Measurements from ENCODE around the gene ZBTB20.
"Not testable (repeated sequence)": the region's sequence is repeated elsewhere in the genome, so short reads cannot be mapped to it uniquely, and the experiment has no call there.

The ZBTB20 gene

DNA sequence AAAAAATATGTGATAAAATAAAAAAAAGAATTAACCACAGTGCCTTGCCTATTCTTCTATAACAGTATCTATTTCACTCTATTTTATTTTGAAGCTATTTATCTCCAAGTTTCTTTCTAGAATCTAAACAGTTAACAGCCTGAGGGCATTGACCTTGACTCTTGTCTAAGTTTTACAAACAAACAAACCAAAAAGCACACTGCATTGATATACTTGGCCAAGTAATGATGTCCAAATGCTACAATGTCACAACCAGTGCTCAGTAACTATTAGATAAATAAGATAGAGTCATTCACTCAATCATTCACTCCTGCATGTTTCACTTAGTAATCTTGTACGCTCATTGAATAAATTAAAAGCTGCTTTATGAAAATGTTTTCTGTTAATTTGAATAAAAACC lies 466.8 kb downstream of the ZBTB20 start:
- TF ChIP-seq, protein P1, sequence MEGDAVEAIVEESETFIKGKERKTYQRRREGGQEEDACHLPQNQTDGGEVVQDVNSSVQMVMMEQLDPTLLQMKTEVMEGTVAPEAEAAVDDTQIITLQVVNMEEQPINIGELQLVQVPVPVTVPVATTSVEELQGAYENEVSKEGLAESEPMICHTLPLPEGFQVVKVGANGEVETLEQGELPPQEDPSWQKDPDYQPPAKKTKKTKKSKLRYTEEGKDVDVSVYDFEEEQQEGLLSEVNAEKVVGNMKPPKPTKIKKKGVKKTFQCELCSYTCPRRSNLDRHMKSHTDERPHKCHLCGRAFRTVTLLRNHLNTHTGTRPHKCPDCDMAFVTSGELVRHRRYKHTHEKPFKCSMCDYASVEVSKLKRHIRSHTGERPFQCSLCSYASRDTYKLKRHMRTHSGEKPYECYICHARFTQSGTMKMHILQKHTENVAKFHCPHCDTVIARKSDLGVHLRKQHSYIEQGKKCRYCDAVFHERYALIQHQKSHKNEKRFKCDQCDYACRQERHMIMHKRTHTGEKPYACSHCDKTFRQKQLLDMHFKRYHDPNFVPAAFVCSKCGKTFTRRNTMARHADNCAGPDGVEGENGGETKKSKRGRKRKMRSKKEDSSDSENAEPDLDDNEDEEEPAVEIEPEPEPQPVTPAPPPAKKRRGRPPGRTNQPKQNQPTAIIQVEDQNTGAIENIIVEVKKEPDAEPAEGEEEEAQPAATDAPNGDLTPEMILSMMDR (IDR thresholded peaks at IDR 0.05; ENCODE audit: low read depth, low read length, poor library complexity, severe bottlenecking), result no peak
- no peak for TF ChIP-seq EZH2phosphoT487 (IDR thresholded peaks at IDR 0.05; ENCODE audit: borderline replicate concordance, low read length)
- no peak overlapping the region for H3K4me3 ChIP-seq (ENCODE audit: low read length)

DNA sequence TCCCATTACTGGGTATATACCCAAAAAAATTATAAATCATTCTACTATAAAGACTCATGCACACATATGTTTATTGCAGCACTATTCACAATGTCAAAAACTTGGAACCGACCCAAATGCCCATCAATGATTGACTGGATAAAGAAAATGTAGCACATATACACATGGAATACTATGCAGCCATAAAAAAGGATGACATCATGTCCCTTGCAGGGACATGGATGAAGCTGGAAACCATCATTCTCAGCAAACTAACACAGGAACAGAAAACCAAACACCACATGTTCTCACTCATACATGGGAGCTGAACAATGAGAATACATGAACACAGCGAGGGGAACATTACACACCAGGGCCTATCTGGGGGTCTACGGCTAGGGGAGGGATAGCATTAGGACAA lies 467.3 kb downstream of the ZBTB20 start:
- not testable (repeated sequence) for H3K9me2 ChIP-seq (replicated peaks; ENCODE audit: control insufficient read depth, low read length); H3K79me2 ChIP-seq (ENCODE audit: control insufficient read depth, low read length); H4K20me1 ChIP-seq (ENCODE audit: control insufficient read depth, insufficient read depth, low read depth, low read length); H3F3A ChIP-seq (ENCODE audit: control insufficient read depth, insufficient read depth); H3K27me3 ChIP-seq (ENCODE audit: control insufficient read depth, low read length); H3K9me3 ChIP-seq (ENCODE audit: control insufficient read depth, insufficient read depth, low read length); H3K36me3 ChIP-seq (ENCODE audit: control insufficient read depth, low read length); H3K4me1 ChIP-seq (ENCODE audit: control insufficient read depth, low read length); H3K27ac ChIP-seq (ENCODE audit: low read depth, low read length); H3K4me3 ChIP-seq (ENCODE audit: low read length); H3K4me2 ChIP-seq (ENCODE audit: low read length)

More for the DNA sequence above, 466.8 kb downstream of the ZBTB20 start:
- no peak overlapping the region for H3K27ac ChIP-seq (ENCODE audit: low read depth, low read length)
- no peaks in the 10 kb centered on the region for H3K27me3 ChIP-seq (ENCODE audit: control insufficient read depth, low read length)
- no peaks in the 10 kb centered on the region for H3K36me3 ChIP-seq (ENCODE audit: control insufficient read depth, low read length)
- H3F3A ChIP-seq (ENCODE audit: control insufficient read depth, insufficient read depth), result no peaks in the 10 kb centered on the region
- no peaks in the 10 kb centered on the region; the same call in 1 of the 2 replicates for H4K20me1 ChIP-seq (ENCODE audit: control insufficient read depth, insufficient read depth, low read depth, low read length)
- H3K79me2 ChIP-seq (ENCODE audit: control insufficient read depth, low read length), result no peaks in the 10 kb centered on the region
- no peaks in the 10 kb centered on the region for H3K4me1 ChIP-seq (ENCODE audit: control insufficient read depth, low read length)
- no peak overlapping the region for H3K4me2 ChIP-seq (ENCODE audit: low read length)
- no peaks in the 10 kb centered on the region for H3K9me3 ChIP-seq (ENCODE audit: control insufficient read depth, insufficient read depth, low read length)
- H3K9me2 ChIP-seq (replicated peaks; ENCODE audit: control insufficient read depth, low read length), result no peaks in the 10 kb centered on the region

DNA sequence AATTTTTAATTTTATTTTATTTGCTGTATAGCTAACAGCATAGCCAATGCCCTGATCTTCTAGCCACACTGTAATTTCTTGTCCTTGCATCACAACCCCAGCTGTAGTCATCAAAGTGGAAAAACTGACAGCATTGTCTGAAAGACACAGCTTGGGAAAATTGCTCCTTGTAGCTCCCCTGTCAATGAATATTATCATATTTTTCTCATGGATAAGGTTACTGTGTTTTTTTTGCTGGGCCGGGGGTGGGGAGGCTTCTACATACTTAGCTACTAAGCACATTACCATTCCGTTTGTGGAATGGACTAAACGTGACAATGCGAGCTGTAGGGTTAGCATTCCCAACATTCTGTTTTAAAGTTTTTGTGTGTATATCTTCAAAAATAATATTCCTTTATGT lies 472.0 kb downstream of the ZBTB20 start:
- Histone ChIP-seq H3K36me3 (ENCODE audit: control insufficient read depth, low read length) (no peaks in the 10 kb centered on the region), H3K9me3 (ENCODE audit: control insufficient read depth, insufficient read depth, low read length) (no peaks in the 10 kb centered on the region), H3F3A (ENCODE audit: control insufficient read depth, insufficient read depth) (no peaks in the 10 kb centered on the region), H3K27me3 (ENCODE audit: control insufficient read depth, low read length) (no peaks in the 10 kb centered on the region), H3K79me2 (ENCODE audit: control insufficient read depth, low read length) (no peaks in the 10 kb centered on the region), H3K4me2 (ENCODE audit: low read length) (no peak overlapping the region), H3K4me3 (ENCODE audit: low read length) (no peak overlapping the region), H3K9me2 (replicated peaks; ENCODE audit: control insufficient read depth, low read length) (no peaks in the 10 kb centered on the region), H3K27ac (ENCODE audit: low read depth, low read length) (no peak overlapping the region), H4K20me1 (ENCODE audit: control insufficient read depth, insufficient read depth, low read depth, low read length) (no peaks in the 10 kb centered on the region), H3K4me1 (ENCODE audit: control insufficient read depth, low read length) (no peaks in the 10 kb centered on the region)
- no peak for TF ChIP-seq EZH2phosphoT487 (IDR thresholded peaks at IDR 0.05; ENCODE audit: borderline replicate concordance, low read length)
- TF ChIP-seq, protein P1 (IDR thresholded peaks at IDR 0.05; ENCODE audit: low read depth, low read length, poor library complexity, severe bottlenecking), result no peak

DNA sequence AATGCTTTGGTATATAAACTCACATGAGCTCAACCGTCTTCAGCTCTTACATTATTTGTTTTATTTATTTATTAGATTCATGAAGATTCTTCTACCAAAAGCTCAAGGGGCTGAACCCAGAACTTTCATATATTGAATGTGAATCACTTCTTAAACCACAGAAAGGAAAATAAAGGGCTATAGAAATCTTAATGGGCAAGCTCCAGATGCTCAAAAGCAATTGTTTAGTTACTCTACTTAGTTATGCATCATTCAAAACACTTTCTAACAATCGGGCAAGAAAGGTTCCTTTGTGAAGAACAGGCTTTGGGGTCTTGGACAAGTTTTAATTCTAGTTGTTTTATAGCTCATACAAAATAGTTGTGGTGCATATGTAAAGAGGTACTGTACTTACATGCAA lies 473.1 kb downstream of the ZBTB20 start:
- no peaks in the 10 kb centered on the region for H3F3A ChIP-seq (ENCODE audit: control insufficient read depth, insufficient read depth)
- no peaks in the 10 kb centered on the region for H3K36me3 ChIP-seq (ENCODE audit: control insufficient read depth, low read length)
- no peaks in the 10 kb centered on the region for H3K79me2 ChIP-seq (ENCODE audit: control insufficient read depth, low read length)
- H3K4me1 ChIP-seq (ENCODE audit: control insufficient read depth, low read length), result no peaks in the 10 kb centered on the region
- no peak overlapping the region for H3K27ac ChIP-seq (ENCODE audit: low read depth, low read length)
- H3K9me2 ChIP-seq (replicated peaks; ENCODE audit: control insufficient read depth, low read length), result no peaks in the 10 kb centered on the region
- no peaks in the 10 kb centered on the region for H4K20me1 ChIP-seq (ENCODE audit: control insufficient read depth, insufficient read depth, low read depth, low read length)
- H3K4me3 ChIP-seq (ENCODE audit: low read length), result no peak overlapping the region
- TF ChIP-seq EZH2phosphoT487 (IDR thresholded peaks at IDR 0.05; ENCODE audit: borderline replicate concordance, low read length), result no peak
- TF ChIP-seq, protein P1 (IDR thresholded peaks at IDR 0.05; ENCODE audit: low read depth, low read length, poor library complexity, severe bottlenecking), result no peak
- H3K9me3 ChIP-seq (ENCODE audit: control insufficient read depth, insufficient read depth, low read length), result no peaks in the 10 kb centered on the region
- no peak overlapping the region for H3K4me2 ChIP-seq (ENCODE audit: low read length)
- H3K27me3 ChIP-seq (ENCODE audit: control insufficient read depth, low read length), result no peaks in the 10 kb centered on the region
